ENCODE data around the gene CCDC9. TPM values are rescaled to one million over a fixed set of nuclear protein-coding genes. Genes with fewer than 3 reads are reported as not detected.

Gene CCDC9
- total and polyA plus RNA-seq, 2 experiments from 2014 or later: 14.5 to 15.0 TPM

DNA sequence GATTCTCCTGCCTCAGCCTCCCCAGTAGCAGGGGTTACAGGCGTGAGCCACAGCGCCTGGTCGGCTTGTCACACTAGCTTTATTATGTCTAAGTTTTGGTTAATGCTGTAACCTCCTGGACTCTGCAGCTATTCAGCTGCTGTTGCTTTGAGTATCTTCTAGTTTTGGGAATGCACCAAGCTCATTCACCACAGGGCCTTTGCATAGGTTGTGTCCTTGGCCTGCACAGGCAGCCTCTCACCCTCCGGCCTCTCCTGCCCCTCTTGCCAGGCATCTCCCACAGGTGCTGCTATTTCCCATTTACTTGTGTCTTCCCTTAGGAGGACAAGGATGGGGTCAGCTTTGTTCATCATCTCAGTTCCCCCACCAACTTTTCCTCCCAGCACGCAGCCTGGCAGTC lies 2.4 kb upstream of the CCDC9 start:
- Mint-ChIP-seq H3K27me3 (ENCODE audit: insufficient read depth, low read depth, poor library complexity) (peaks cover 15% of the 10 kb centered on the region), H3K27ac (no peak overlapping the region), H3K9me3 (no peaks in the 10 kb centered on the region; the same call in 1 of the 3 replicates), H3K36me3 (ENCODE audit: low read depth) (peaks cover 13% of the 10 kb centered on the region), H3K4me1 (peaks cover 22% of the 10 kb centered on the region), H3K4me3 (no peak overlapping the region)
- Histone ChIP-seq H3K9me2 (ENCODE audit: insufficient read depth) (no peaks in the 10 kb centered on the region), H3K27ac (ENCODE audit: low read depth) (no peak overlapping the region), H2AFZ (no peak overlapping the region), H3K4me1 (ENCODE audit: insufficient read depth) (peaks cover 10% of the 10 kb centered on the region; the same call in 1 of the 2 replicates), H4K20me1 (replicated peaks; ENCODE audit: insufficient read depth) (no peaks in the 10 kb centered on the region; the same call in 1 of the 2 replicates), H3K27me3 (ENCODE audit: insufficient read depth) (no peaks in the 10 kb centered on the region), H3K79me2 (replicated peaks; ENCODE audit: insufficient read depth) (peaks cover 13% of the 10 kb centered on the region), H3K4me3 (no peak overlapping the region), H3K4me2 (no peak overlapping the region), H3F3A (replicated peaks; ENCODE audit: low read depth) (peaks cover 17% of the 10 kb centered on the region; the same call in 1 of the 2 replicates), H3K36me3 (ENCODE audit: insufficient read depth) (peaks cover 4% of the 10 kb centered on the region; the same call in 1 of the 2 replicates)
- no peak for ATAC-seq
- TF ChIP-seq, protein P1, sequence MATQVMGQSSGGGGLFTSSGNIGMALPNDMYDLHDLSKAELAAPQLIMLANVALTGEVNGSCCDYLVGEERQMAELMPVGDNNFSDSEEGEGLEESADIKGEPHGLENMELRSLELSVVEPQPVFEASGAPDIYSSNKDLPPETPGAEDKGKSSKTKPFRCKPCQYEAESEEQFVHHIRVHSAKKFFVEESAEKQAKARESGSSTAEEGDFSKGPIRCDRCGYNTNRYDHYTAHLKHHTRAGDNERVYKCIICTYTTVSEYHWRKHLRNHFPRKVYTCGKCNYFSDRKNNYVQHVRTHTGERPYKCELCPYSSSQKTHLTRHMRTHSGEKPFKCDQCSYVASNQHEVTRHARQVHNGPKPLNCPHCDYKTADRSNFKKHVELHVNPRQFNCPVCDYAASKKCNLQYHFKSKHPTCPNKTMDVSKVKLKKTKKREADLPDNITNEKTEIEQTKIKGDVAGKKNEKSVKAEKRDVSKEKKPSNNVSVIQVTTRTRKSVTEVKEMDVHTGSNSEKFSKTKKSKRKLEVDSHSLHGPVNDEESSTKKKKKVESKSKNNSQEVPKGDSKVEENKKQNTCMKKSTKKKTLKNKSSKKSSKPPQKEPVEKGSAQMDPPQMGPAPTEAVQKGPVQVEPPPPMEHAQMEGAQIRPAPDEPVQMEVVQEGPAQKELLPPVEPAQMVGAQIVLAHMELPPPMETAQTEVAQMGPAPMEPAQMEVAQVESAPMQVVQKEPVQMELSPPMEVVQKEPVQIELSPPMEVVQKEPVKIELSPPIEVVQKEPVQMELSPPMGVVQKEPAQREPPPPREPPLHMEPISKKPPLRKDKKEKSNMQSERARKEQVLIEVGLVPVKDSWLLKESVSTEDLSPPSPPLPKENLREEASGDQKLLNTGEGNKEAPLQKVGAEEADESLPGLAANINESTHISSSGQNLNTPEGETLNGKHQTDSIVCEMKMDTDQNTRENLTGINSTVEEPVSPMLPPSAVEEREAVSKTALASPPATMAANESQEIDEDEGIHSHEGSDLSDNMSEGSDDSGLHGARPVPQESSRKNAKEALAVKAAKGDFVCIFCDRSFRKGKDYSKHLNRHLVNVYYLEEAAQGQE (IDR thresholded peaks at IDR 0.05; ENCODE audit: unreplicated experiment): no peak
- DNase-seq (ENCODE audit: low spot score): no peak

DNA sequence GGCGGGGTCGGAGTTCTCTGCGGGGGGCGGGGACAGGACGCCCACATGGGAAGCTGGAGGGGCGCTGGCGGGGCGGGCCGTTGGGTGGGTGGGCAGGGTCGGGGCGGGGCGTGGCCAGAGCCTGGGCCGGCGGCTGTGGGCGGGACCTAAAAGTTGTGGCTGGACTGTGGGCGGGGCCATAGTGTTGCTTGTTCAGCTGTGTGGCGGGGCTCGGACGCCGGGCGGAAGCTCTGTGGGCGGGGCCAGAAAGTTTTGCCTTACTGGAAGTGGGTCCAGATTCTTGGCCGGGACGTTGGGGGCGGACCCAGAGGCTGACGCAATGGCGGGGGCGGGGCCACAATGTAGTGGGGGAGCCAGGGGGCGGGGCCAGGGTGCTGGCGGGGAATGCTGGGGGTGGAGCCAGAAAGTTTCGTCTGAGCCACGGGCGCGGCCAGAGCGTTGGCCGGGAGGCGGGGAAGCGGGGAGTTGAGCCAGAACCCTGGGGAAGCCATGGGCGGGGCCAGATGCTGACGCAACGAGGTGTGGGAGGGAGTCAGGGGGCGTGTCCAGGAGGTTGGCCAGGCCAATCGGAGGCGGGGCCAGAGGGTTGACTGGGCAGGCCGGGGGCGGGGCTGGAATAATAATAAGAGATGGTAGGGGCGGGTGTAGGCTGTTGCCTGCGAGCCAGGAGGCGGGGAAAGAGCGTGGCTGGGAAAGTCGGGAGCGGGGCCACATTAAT lies 527 bp downstream of the CCDC9 start:
- Mint-ChIP-seq H3K27me3 (ENCODE audit: insufficient read depth, low read depth, poor library complexity) (peaks cover 12% of the 10 kb centered on the region), H3K36me3 (ENCODE audit: low read depth) (peaks cover 37% of the 10 kb centered on the region), H3K4me3 (peak overlapping the region; percentile 88), H3K27ac (peak overlapping the region; percentile 97), H3K9me3 (no peaks in the 10 kb centered on the region; the same call in 1 of the 3 replicates), H3K4me1 (peaks cover 16% of the 10 kb centered on the region)
- no peaks in the 10 kb centered on the region; the same call in 1 of the 2 replicates for H4K20me1 ChIP-seq (replicated peaks; ENCODE audit: insufficient read depth)
- DNase-seq (ENCODE audit: low spot score) (peak; percentile 100), ATAC-seq (peak; percentile 79)
- peaks cover 14% of the 10 kb centered on the region; the same call in 1 of the 2 replicates for H3F3A ChIP-seq (replicated peaks; ENCODE audit: low read depth)
- no peaks in the 10 kb centered on the region for H3K9me2 ChIP-seq (ENCODE audit: insufficient read depth)
- H3K4me2 ChIP-seq: no peak overlapping the region
- H3K79me2 ChIP-seq (replicated peaks; ENCODE audit: insufficient read depth): peaks cover 15% of the 10 kb centered on the region
- peak; percentile 78 for TF ChIP-seq CREB1 (CRISPR knock-in tag; IDR thresholded peaks at IDR 0.05; ENCODE audit: low read depth)
- TF ChIP-seq, protein P1 (IDR thresholded peaks at IDR 0.05; ENCODE audit: unreplicated experiment): no peak
- peak overlapping the region; percentile 54; the same call in 1 of the 2 replicates for H3K4me3 ChIP-seq
- peaks cover 8% of the 10 kb centered on the region for H3K36me3 ChIP-seq (ENCODE audit: insufficient read depth)
- H3K27ac ChIP-seq (ENCODE audit: low read depth): 0 out of 2 replicates have a peak overlapping the region, but pooled peaks have one; percentile 59
- H3K4me1 ChIP-seq (ENCODE audit: insufficient read depth): peaks cover 10% of the 10 kb centered on the region; the same call in 1 of the 2 replicates
- no peaks in the 10 kb centered on the region for H3K27me3 ChIP-seq (ENCODE audit: insufficient read depth)
- no peak overlapping the region for H2AFZ ChIP-seq

Data from GM23338 (cell line).